ENCODE measurements around the gene NCAM1. TPM values are rescaled to one million over a fixed set of nuclear protein-coding genes. Genes with fewer than 3 reads are reported as not detected.

The NCAM1 gene
- polyA plus RNA-seq, 2 of the 4 experiments (the other 2 are of a cell fraction): 0.01 to 0.12 TPM

GRCh38 chr11:113006896-113007445 is 45.8 kb downstream of the NCAM1 start:
- ChIA-PET POLR2A (no interaction called here), CTCF (no interaction called here)
- Histone ChIP-seq H3K4me1 (no peaks in the 10 kb centered on the region), H3K4me3 (no peak overlapping the region), H3K4me2 (no peak overlapping the region), H3K9me3 (no peaks in the 10 kb centered on the region), H3K27ac (no peak overlapping the region)
- no peak for FAIRE-seq
- ATAC-seq: no peak
- DNase-seq (ENCODE audit: low read depth in 1 of 2, low spot score in 1 of 2): no peak
- 0% methylated on average over 2 of the region's 2 CpGs for WGBS (ENCODE audit: missing lambda C conversion rate)
- no peak for TF ChIP-seq POLR2A (IDR thresholded peaks at IDR 0.05; ENCODE audit: low read length)
- TF ChIP-seq ZSCAN20 (CRISPR knock-in tag; IDR thresholded peaks at IDR 0.05): no peak

GRCh38 chr11:113014262-113015097 is 53.3 kb downstream of the NCAM1 start:
- CTCF ChIA-PET: no interaction called here
- TF ChIP-seq KDM1A (IDR thresholded peaks at IDR 0.05; ENCODE audit: low read depth) (no peak), POLR2A (IDR thresholded peaks at IDR 0.05; ENCODE audit: low read length) (no peak), CHD4 (IDR thresholded peaks at IDR 0.05; ENCODE audit: borderline replicate concordance) (no peak), SREBF2 (IDR thresholded peaks at IDR 0.05) (no peak), EHMT2 (IDR thresholded peaks at IDR 0.05; ENCODE audit: low read depth) (no peak), PHF8 (IDR thresholded peaks at IDR 0.05; ENCODE audit: borderline replicate concordance, low read depth) (no peak), BCL3 (IDR thresholded peaks at IDR 0.05) (no peak), FOXS1 (CRISPR knock-in tag; IDR thresholded peaks at IDR 0.05) (no peak), ELK1 (IDR thresholded peaks at IDR 0.05; ENCODE audit: low read depth, low read length) (no peak), ZNF302 (CRISPR knock-in tag; IDR thresholded peaks at IDR 0.05) (no peak), RAD21 (conservative IDR thresholded peaks at IDR 0.05 in 1 of 2, IDR thresholded peaks at IDR 0.05 in 1 of 2) (no peak), TFCP2L1 (CRISPR knock-in tag; IDR thresholded peaks at IDR 0.05) (no peak), EHF (CRISPR knock-in tag; IDR thresholded peaks at IDR 0.05) (no peak), ESRRA (IDR thresholded peaks at IDR 0.05; ENCODE audit: borderline replicate concordance, low read length) (no peak), ZC3H11A (IDR thresholded peaks at IDR 0.05) (no peak), HES2 (IDR thresholded peaks at IDR 0.05) (no peak)
- no peak for DNase-seq (ENCODE audit: low read depth in 1 of 2, low spot score in 1 of 2)
- H3K27ac ChIP-seq: no peak overlapping the region
- H3K4me1 ChIP-seq: no peaks in the 10 kb centered on the region
- H3K4me2 ChIP-seq: no peak overlapping the region
- ATAC-seq: no peak
- POLR2A ChIA-PET: no interaction called here
- 25% methylated on average over 11 of the region's 11 CpGs for WGBS (ENCODE audit: missing lambda C conversion rate)
- H3K4me3 ChIP-seq: no peak overlapping the region
- FAIRE-seq: no peak
- H3K9me3 ChIP-seq: no peaks in the 10 kb centered on the region

- CTCF ChIA-PET: no interaction called here
- H3K4me2 ChIP-seq: no peak overlapping the region
- no peaks in the 10 kb centered on the region for H3K4me1 ChIP-seq
- DNase-seq (ENCODE audit: low read depth in 1 of 2, low spot score in 1 of 2) (no peak), ATAC-seq (no peak), FAIRE-seq (no peak)
- H3K27ac ChIP-seq: no peak overlapping the region
- no peak overlapping the region for H3K4me3 ChIP-seq
- H3K9me3 ChIP-seq: no peaks in the 10 kb centered on the region
- POLR2A ChIA-PET: no interaction called here
- no peak for TF ChIP-seq REST (IDR thresholded peaks at IDR 0.05)
- TF ChIP-seq BCL3 (IDR thresholded peaks at IDR 0.05): no peak
- no peak for TF ChIP-seq CHD4 (IDR thresholded peaks at IDR 0.05; ENCODE audit: borderline replicate concordance)
- TF ChIP-seq ZNF302 (CRISPR knock-in tag; IDR thresholded peaks at IDR 0.05): no peak
- no peak for TF ChIP-seq KDM5A (IDR thresholded peaks at IDR 0.05)
- TF ChIP-seq CTCF (IDR thresholded peaks at IDR 0.05): no peak
- TF ChIP-seq RNF2 (IDR thresholded peaks at IDR 0.05; ENCODE audit: borderline replicate concordance, low read depth): no peak
- no peak for TF ChIP-seq NPAS2 (CRISPR knock-in tag; IDR thresholded peaks at IDR 0.05; ENCODE audit: borderline replicate concordance)
- TF ChIP-seq POLR2AphosphoS2 (conservative IDR thresholded peaks at IDR 0.05; ENCODE audit: low read length): no peak
Measured at GRCh38 chr11:113015098-113015455, 53.9 kb downstream of the NCAM1 start.

Data from A549 (cell line).